CD4-positive, CD25-positive, alpha-beta regulatory T cell (primary cell): ENCODE results near the gene ATF6. TPM values are rescaled to one million over a fixed set of nuclear protein-coding genes. Genes with fewer than 3 reads are reported as not detected.
A peak's percentile ranks its signal among the peaks of the same experiment; 100 is the strongest.
"Not testable (repeated sequence)": the region's sequence is repeated elsewhere in the genome, so short reads cannot be mapped to it uniquely, and the experiment has no call there.

Source experiments
- ATAC-seq, 2 donors: fragments of 150-1000 bp; cut with Tn5 transposase; one replicate each; pipeline ENCODE4 v1.10.0; 2021; ENCODE audit warnings: low read depth in 2 of 2, moderate number of reproducible peaks in 2 of 2, moderate library complexity in 1 of 2
- DNase-seq, 3 donors: peaks; one replicate each; pipeline versions ENCODE4 v3.0.0 to v3.0.0-alpha.2; 2012 to 2022; ENCODE audit warnings: mixed read lengths in 1 of 3
- H3K27ac ChIP-seq: one replicate; pipeline ENCODE4 v1.7.0; 2013; ENCODE audit warnings: mild to moderate bottlenecking, low read length; ENCODE audit not compliant: insufficient read depth, poor library complexity, severe bottlenecking
- H3K27me3 ChIP-seq: one replicate; pipeline ENCODE4 v1.7.0; 2013; ENCODE audit warnings: low read length; ENCODE audit not compliant: control insufficient read depth, insufficient read depth
- H3K36me3 ChIP-seq: one replicate; pipeline ENCODE4 v1.7.0; 2013; ENCODE audit warnings: mild to moderate bottlenecking, low read length, moderate library complexity; ENCODE audit not compliant: control insufficient read depth, insufficient read depth
- H3K4me1 ChIP-seq: 2 replicates; pipeline ENCODE4 v1.7.0; 2013; ENCODE audit warnings: mild to moderate bottlenecking, low read length; ENCODE audit not compliant: insufficient read depth, control insufficient read depth, poor library complexity, severe bottlenecking
- H3K4me3 ChIP-seq: one replicate; pipeline ENCODE4 v1.7.0; 2013; ENCODE audit warnings: low read depth, mild to moderate bottlenecking, low read length, moderate library complexity
- H3K9me3 ChIP-seq, 2 experiments: 1 replicate in 1 of 2; 2 replicates in 1 of 2; pipeline ENCODE4 v1.7.0; 2013; ENCODE audit warnings: low read length in 2 of 2, mild to moderate bottlenecking in 1 of 2, moderate library complexity in 1 of 2; ENCODE audit not compliant: control insufficient read depth in 2 of 2
- H3K27ac Mint-ChIP-seq, 3 donors: one replicate each; pipeline ENCODE4 v1.8.0; 2020 to 2022; ENCODE audit warnings: mild to moderate bottlenecking in 3 of 3, mixed read lengths in 3 of 3, moderate library complexity in 2 of 3
- H3K27me3 Mint-ChIP-seq: one replicate; pipeline ENCODE4 v1.8.0; 2022; ENCODE audit warnings: mild to moderate bottlenecking, mixed read lengths
- H3K36me3 Mint-ChIP-seq: one replicate; pipeline ENCODE4 v1.8.0; 2020; ENCODE audit warnings: mixed read lengths
- H3K4me1 Mint-ChIP-seq, 4 donors: one replicate each; pipeline ENCODE4 v1.8.0; 2020 to 2022; ENCODE audit warnings: mixed read lengths in 4 of 4, mild to moderate bottlenecking in 1 of 4
- H3K4me3 Mint-ChIP-seq, 4 donors: one replicate each; pipeline ENCODE4 v1.8.0; 2020 to 2022; ENCODE audit warnings: mild to moderate bottlenecking in 4 of 4, mixed read lengths in 4 of 4, moderate library complexity in 3 of 4
- H3K9me3 Mint-ChIP-seq, 7 donors: one replicate each; pipeline ENCODE4 v1.8.0; 2020 to 2022; ENCODE audit warnings: mixed read lengths in 7 of 7, mild to moderate bottlenecking in 3 of 7, moderate library complexity in 2 of 7
- polyA plus RNA-seq, 4 donors: library from polyadenylated mRNA; unstranded; fragments of 300-500 nt; fragmentation: Illumina TruSeq; gene quantifications; one replicate each; pipeline ENCODE4 v1.2.3, GENCODE V29; 2021
- total RNA-seq: library from RNA; stranded (reverse); gene quantifications from one replicate; pipeline ENCODE4 v1.2.3, GENCODE V29; 2022

The ATF6 gene
- total and polyA plus RNA-seq, 5 donors from 2014 or later = 13.5 to 17.8 (median 15.0) TPM

- Histone ChIP-seq H3K4me3 (no peak overlapping the region), H3K4me1 (no peaks in the 10 kb centered on the region), H3K27me3 (no peaks in the 10 kb centered on the region), H3K9me3 (no peaks in the 10 kb centered on the region), H3K27ac (no peak overlapping the region), H3K36me3 (peaks cover 72% of the 10 kb centered on the region)
- DNase-seq (no peak), ATAC-seq (no peak)
- peaks cover 0 to 7% (median 4%) of the 10 kb centered on the region in 4 donors for H3K4me1 Mint-ChIP-seq
- no peak overlapping the region for H3K27ac Mint-ChIP-seq
- no peaks in the 10 kb centered on the region for H3K27me3 Mint-ChIP-seq
- no peaks in the 10 kb centered on the region for H3K9me3 Mint-ChIP-seq
- no peak overlapping the region for H3K4me3 Mint-ChIP-seq
- H3K36me3 Mint-ChIP-seq = peaks cover 36% of the 10 kb centered on the region
Observed at GRCh38 chr1:161791904-161792655, 26.0 kb downstream of the ATF6 start.

GRCh38 chr1:161792740-161793139 lies 26.6 kb downstream of the ATF6 start:
- H3K4me3 Mint-ChIP-seq = no peak overlapping the region
- peak overlapping the region in 1 of 3 donors; percentile 2 for H3K27ac Mint-ChIP-seq
- peaks cover 0 to 7% (median 4%) of the 10 kb centered on the region in 4 donors for H3K4me1 Mint-ChIP-seq
- H3K4me3 ChIP-seq = no peak overlapping the region
- H3K27me3 Mint-ChIP-seq = no peaks in the 10 kb centered on the region
- H3K9me3 ChIP-seq = no peaks in the 10 kb centered on the region
- peaks cover 42% of the 10 kb centered on the region for H3K36me3 Mint-ChIP-seq
- peak; percentile 40 to 59 for ATAC-seq
- H3K9me3 Mint-ChIP-seq = no peaks in the 10 kb centered on the region
- peaks cover 73% of the 10 kb centered on the region for H3K36me3 ChIP-seq
- no peaks in the 10 kb centered on the region for H3K4me1 ChIP-seq
- H3K27me3 ChIP-seq = no peaks in the 10 kb centered on the region
- no peak overlapping the region for H3K27ac ChIP-seq
- DNase-seq = peak in 2 of 3 donors; percentile 51 to 69

GRCh38 chr1:161799792-161800191 lies 33.7 kb downstream of the ATF6 start:
- Histone ChIP-seq H3K4me1 (no peaks in the 10 kb centered on the region), H3K27me3 (no peaks in the 10 kb centered on the region), H3K9me3 (no peaks in the 10 kb centered on the region), H3K36me3 (peaks cover 66% of the 10 kb centered on the region), H3K4me3 (no peak overlapping the region), H3K27ac (no peak overlapping the region)
- Mint-ChIP-seq H3K4me1 (peaks cover 0 to 8% (median 2%) of the 10 kb centered on the region in 4 donors), H3K36me3 (peaks cover 49% of the 10 kb centered on the region), H3K4me3 (no peak overlapping the region), H3K9me3 (no peaks in the 10 kb centered on the region), H3K27me3 (no peaks in the 10 kb centered on the region), H3K27ac (peak overlapping the region in 1 of 3 donors; percentile 21)
- ATAC-seq (no peak), DNase-seq (no peak)

- peaks cover 5 to 17% (median 10%) of the 10 kb centered on the region in 4 donors for H3K4me1 Mint-ChIP-seq
Observed at GRCh38 chr1:161801955-161802354, 35.8 kb downstream of the ATF6 start.

GRCh38 chr1:161803181-161803580 lies 37.1 kb downstream of the ATF6 start:
- H3K9me3 ChIP-seq = no peaks in the 10 kb centered on the region
- Mint-ChIP-seq H3K27ac (peak overlapping the region in 1 of 3 donors; percentile 12), H3K4me1 (peaks cover 9 to 21% (median 13%) of the 10 kb centered on the region in 4 donors), H3K4me3 (no peak overlapping the region), H3K9me3 (no peaks in the 10 kb centered on the region), H3K36me3 (peaks cover 31% of the 10 kb centered on the region), H3K27me3 (no peaks in the 10 kb centered on the region)
- no peaks in the 10 kb centered on the region for H3K27me3 ChIP-seq
- H3K27ac ChIP-seq = no peak overlapping the region
- DNase-seq (no peak), ATAC-seq (no peak)
- no peaks in the 10 kb centered on the region for H3K4me1 ChIP-seq
- H3K36me3 ChIP-seq = peaks cover 48% of the 10 kb centered on the region
- H3K4me3 ChIP-seq = no peak overlapping the region

More at GRCh38 chr1:161801955-161802354, 35.8 kb downstream of the ATF6 start:
- H3K27me3 Mint-ChIP-seq = no peaks in the 10 kb centered on the region
- Histone ChIP-seq H3K36me3 (peaks cover 56% of the 10 kb centered on the region), H3K4me3 (no peak overlapping the region), H3K27me3 (no peaks in the 10 kb centered on the region), H3K27ac (no peak overlapping the region), H3K9me3 (no peaks in the 10 kb centered on the region), H3K4me1 (no peaks in the 10 kb centered on the region)
- DNase-seq (no peak), ATAC-seq (no peak)
- no peaks in the 10 kb centered on the region for H3K9me3 Mint-ChIP-seq
- no peak overlapping the region for H3K4me3 Mint-ChIP-seq
- peaks cover 43% of the 10 kb centered on the region for H3K36me3 Mint-ChIP-seq
- no peak overlapping the region for H3K27ac Mint-ChIP-seq

- no peak overlapping the region for H3K4me3 Mint-ChIP-seq
- no peaks in the 10 kb centered on the region for H3K27me3 Mint-ChIP-seq
- no peak overlapping the region for H3K27ac ChIP-seq
- no peaks in the 10 kb centered on the region for H3K4me1 ChIP-seq
- ATAC-seq (no peak), DNase-seq (no peak)
- H3K36me3 ChIP-seq = peaks cover 45% of the 10 kb centered on the region
- H3K9me3 ChIP-seq = peaks cover 0 to 3% of the 10 kb centered on the region in 2 experiments
- no peak overlapping the region for H3K4me3 ChIP-seq
- H3K36me3 Mint-ChIP-seq = peaks cover 35% of the 10 kb centered on the region
- H3K27me3 ChIP-seq = no peaks in the 10 kb centered on the region
- peaks cover 0 to 10% (median 2%) of the 10 kb centered on the region in 7 donors for H3K9me3 Mint-ChIP-seq
- H3K27ac Mint-ChIP-seq = peak overlapping the region in 1 of 3 donors; percentile 33
- peaks cover 10 to 24% (median 13%) of the 10 kb centered on the region in 4 donors for H3K4me1 Mint-ChIP-seq
Observed at GRCh38 chr1:161805399-161806197, 39.5 kb downstream of the ATF6 start.

GRCh38 chr1:161809202-161809601 lies 43.1 kb downstream of the ATF6 start:
- not testable (repeated sequence) for H3K4me1 ChIP-seq, H3K27ac Mint-ChIP-seq, ATAC-seq, H3K27ac ChIP-seq, H3K4me3 Mint-ChIP-seq, H3K27me3 Mint-ChIP-seq, H3K4me3 ChIP-seq, H3K27me3 ChIP-seq, H3K9me3 ChIP-seq, DNase-seq
- Mint-ChIP-seq H3K4me1 (peaks cover 12 to 18% (median 16%) of the 10 kb centered on the region in 4 donors), H3K36me3 (peaks cover 39% of the 10 kb centered on the region), H3K9me3 (peaks cover 0 to 13% (median 2%) of the 10 kb centered on the region in 7 donors)
- peaks cover 29% of the 10 kb centered on the region for H3K36me3 ChIP-seq
